ENCODE measurements around the gene ESR2.

The ESR2 gene

GRCh38 chr14:64091217-64091616 lies 203.0 kb downstream of the ESR2 start:
- Histone ChIP-seq H3K36me3 (ENCODE audit: control insufficient read depth in 2 of 2, insufficient read depth in 2 of 2, low read length in 2 of 2) (peaks cover 0 to 2% of the 10 kb centered on the region in 2 donors), H3K4me3 (ENCODE audit: low read length in 2 of 2) (no peak overlapping the region), H3K9me3 (ENCODE audit: control insufficient read depth in 2 of 2, low read length in 2 of 2) (no peaks in the 10 kb centered on the region), H3K9ac (ENCODE audit: low read length in 2 of 2) (no peak overlapping the region), H3K27ac (ENCODE audit: low read length) (no peak overlapping the region), H3K27me3 (ENCODE audit: control insufficient read depth in 1 of 2, insufficient read depth in 2 of 2, low read length in 2 of 2) (no peaks in the 10 kb centered on the region), H3K4me1 (ENCODE audit: control insufficient read depth, insufficient read depth, low read length) (no peaks in the 10 kb centered on the region)

- peaks cover 0 to 2% of the 10 kb centered on the region in 2 donors for H3K36me3 ChIP-seq (ENCODE audit: control insufficient read depth in 2 of 2, insufficient read depth in 2 of 2, low read length in 2 of 2)
- H3K4me3 ChIP-seq (ENCODE audit: low read length in 2 of 2): no peak overlapping the region
- H3K27me3 ChIP-seq (ENCODE audit: control insufficient read depth in 1 of 2, insufficient read depth in 2 of 2, low read length in 2 of 2): no peaks in the 10 kb centered on the region
- H3K4me1 ChIP-seq (ENCODE audit: control insufficient read depth, insufficient read depth, low read length): no peaks in the 10 kb centered on the region
- no peaks in the 10 kb centered on the region for H3K9me3 ChIP-seq (ENCODE audit: control insufficient read depth in 2 of 2, low read length in 2 of 2)
- H3K9ac ChIP-seq (ENCODE audit: low read length in 2 of 2): no peak overlapping the region
- H3K27ac ChIP-seq (ENCODE audit: low read length): no peak overlapping the region
These were observed 204.3 kb downstream of the ESR2 start for GRCh38 chr14:64089920-64090319.

GRCh38 chr14:64088647-64088964 lies 205.6 kb downstream of the ESR2 start:
- Histone ChIP-seq H3K9ac (ENCODE audit: low read length in 2 of 2) (no peak overlapping the region), H3K27me3 (ENCODE audit: control insufficient read depth in 1 of 2, insufficient read depth in 2 of 2, low read length in 2 of 2) (no peaks in the 10 kb centered on the region), H3K4me1 (ENCODE audit: control insufficient read depth, insufficient read depth, low read length) (no peaks in the 10 kb centered on the region), H3K36me3 (ENCODE audit: control insufficient read depth in 2 of 2, insufficient read depth in 2 of 2, low read length in 2 of 2) (peaks cover 0 to 4% of the 10 kb centered on the region in 2 donors), H3K27ac (ENCODE audit: low read length) (no peak overlapping the region), H3K9me3 (ENCODE audit: control insufficient read depth in 2 of 2, low read length in 2 of 2) (no peaks in the 10 kb centered on the region), H3K4me3 (ENCODE audit: low read length in 2 of 2) (no peak overlapping the region)

- Histone ChIP-seq H3K9ac (ENCODE audit: low read length in 2 of 2) (no peak overlapping the region), H3K4me3 (ENCODE audit: low read length in 2 of 2) (no peak overlapping the region), H3K4me1 (ENCODE audit: control insufficient read depth, insufficient read depth, low read length) (no peaks in the 10 kb centered on the region), H3K27ac (ENCODE audit: low read length) (no peak overlapping the region), H3K9me3 (ENCODE audit: control insufficient read depth in 2 of 2, low read length in 2 of 2) (no peaks in the 10 kb centered on the region), H3K36me3 (ENCODE audit: control insufficient read depth in 2 of 2, insufficient read depth in 2 of 2, low read length in 2 of 2) (peaks cover 0 to 12% of the 10 kb centered on the region in 2 donors), H3K27me3 (ENCODE audit: control insufficient read depth in 1 of 2, insufficient read depth in 2 of 2, low read length in 2 of 2) (no peaks in the 10 kb centered on the region)
These were observed 211.3 kb downstream of the ESR2 start for GRCh38 chr14:64082837-64083236.

GRCh38 chr14:64081174-64081746 lies 212.9 kb downstream of the ESR2 start:
- peaks cover 0 to 12% of the 10 kb centered on the region in 2 donors for H3K36me3 ChIP-seq (ENCODE audit: control insufficient read depth in 2 of 2, insufficient read depth in 2 of 2, low read length in 2 of 2)
- no peaks in the 10 kb centered on the region for H3K4me1 ChIP-seq (ENCODE audit: control insufficient read depth, insufficient read depth, low read length)
- H3K27me3 ChIP-seq (ENCODE audit: control insufficient read depth in 1 of 2, insufficient read depth in 2 of 2, low read length in 2 of 2): no peaks in the 10 kb centered on the region
- H3K27ac ChIP-seq (ENCODE audit: low read length): no peak overlapping the region
- no peak overlapping the region for H3K9ac ChIP-seq (ENCODE audit: low read length in 2 of 2)
- no peaks in the 10 kb centered on the region for H3K9me3 ChIP-seq (ENCODE audit: control insufficient read depth in 2 of 2, low read length in 2 of 2)
- H3K4me3 ChIP-seq (ENCODE audit: low read length in 2 of 2): no peak overlapping the region

GRCh38 chr14:64080452-64080851 lies 213.7 kb downstream of the ESR2 start:
- no peak overlapping the region for H3K9ac ChIP-seq (ENCODE audit: low read length in 2 of 2)
- H3K9me3 ChIP-seq (ENCODE audit: control insufficient read depth in 2 of 2, low read length in 2 of 2): no peaks in the 10 kb centered on the region
- H3K27ac ChIP-seq (ENCODE audit: low read length): no peak overlapping the region
- H3K36me3 ChIP-seq (ENCODE audit: control insufficient read depth in 2 of 2, insufficient read depth in 2 of 2, low read length in 2 of 2): peaks cover 0 to 12% of the 10 kb centered on the region in 2 donors
- no peaks in the 10 kb centered on the region for H3K27me3 ChIP-seq (ENCODE audit: control insufficient read depth in 1 of 2, insufficient read depth in 2 of 2, low read length in 2 of 2)
- no peak overlapping the region for H3K4me3 ChIP-seq (ENCODE audit: low read length in 2 of 2)
- no peaks in the 10 kb centered on the region for H3K4me1 ChIP-seq (ENCODE audit: control insufficient read depth, insufficient read depth, low read length)

- no peak overlapping the region for H3K4me3 ChIP-seq (ENCODE audit: low read length in 2 of 2)
- H3K36me3 ChIP-seq (ENCODE audit: control insufficient read depth in 2 of 2, insufficient read depth in 2 of 2, low read length in 2 of 2): peaks cover 0 to 5% of the 10 kb centered on the region in 2 donors
- no peaks in the 10 kb centered on the region for H3K9me3 ChIP-seq (ENCODE audit: control insufficient read depth in 2 of 2, low read length in 2 of 2)
- H3K9ac ChIP-seq (ENCODE audit: low read length in 2 of 2): no peak overlapping the region
- no peaks in the 10 kb centered on the region for H3K27me3 ChIP-seq (ENCODE audit: control insufficient read depth in 1 of 2, insufficient read depth in 2 of 2, low read length in 2 of 2)
- no peak overlapping the region for H3K27ac ChIP-seq (ENCODE audit: low read length)
- no peaks in the 10 kb centered on the region for H3K4me1 ChIP-seq (ENCODE audit: control insufficient read depth, insufficient read depth, low read length)
These were observed 218.6 kb downstream of the ESR2 start for GRCh38 chr14:64075613-64076005.

GRCh38 chr14:64074961-64075612 lies 219.1 kb downstream of the ESR2 start:
- H3K27ac ChIP-seq (ENCODE audit: low read length): no peak overlapping the region
- no peaks in the 10 kb centered on the region for H3K27me3 ChIP-seq (ENCODE audit: control insufficient read depth in 1 of 2, insufficient read depth in 2 of 2, low read length in 2 of 2)
- H3K4me1 ChIP-seq (ENCODE audit: control insufficient read depth, insufficient read depth, low read length): no peaks in the 10 kb centered on the region
- no peak overlapping the region for H3K9ac ChIP-seq (ENCODE audit: low read length in 2 of 2)
- peaks cover 0 to 3% of the 10 kb centered on the region in 2 donors for H3K36me3 ChIP-seq (ENCODE audit: control insufficient read depth in 2 of 2, insufficient read depth in 2 of 2, low read length in 2 of 2)
- H3K4me3 ChIP-seq (ENCODE audit: low read length in 2 of 2): no peak overlapping the region
- no peaks in the 10 kb centered on the region for H3K9me3 ChIP-seq (ENCODE audit: control insufficient read depth in 2 of 2, low read length in 2 of 2)

GRCh38 chr14:64069634-64070359 lies 224.4 kb downstream of the ESR2 start:
- no peak overlapping the region for H3K27ac ChIP-seq (ENCODE audit: low read length)
- H3K9me3 ChIP-seq (ENCODE audit: control insufficient read depth in 2 of 2, low read length in 2 of 2): no peaks in the 10 kb centered on the region
- no peak overlapping the region for H3K4me3 ChIP-seq (ENCODE audit: low read length in 2 of 2)
- H3K4me1 ChIP-seq (ENCODE audit: control insufficient read depth, insufficient read depth, low read length): no peaks in the 10 kb centered on the region
- no peak overlapping the region for H3K9ac ChIP-seq (ENCODE audit: low read length in 2 of 2)
- H3K27me3 ChIP-seq (ENCODE audit: control insufficient read depth in 1 of 2, insufficient read depth in 2 of 2, low read length in 2 of 2): no peaks in the 10 kb centered on the region
- peaks cover 0 to 3% of the 10 kb centered on the region in 2 donors for H3K36me3 ChIP-seq (ENCODE audit: control insufficient read depth in 2 of 2, insufficient read depth in 2 of 2, low read length in 2 of 2)

- H3K4me3 ChIP-seq (ENCODE audit: low read length in 2 of 2): no peak overlapping the region
- no peaks in the 10 kb centered on the region for H3K36me3 ChIP-seq (ENCODE audit: control insufficient read depth in 2 of 2, insufficient read depth in 2 of 2, low read length in 2 of 2)
- H3K27me3 ChIP-seq (ENCODE audit: control insufficient read depth in 1 of 2, insufficient read depth in 2 of 2, low read length in 2 of 2): no peaks in the 10 kb centered on the region
- H3K27ac ChIP-seq (ENCODE audit: low read length): no peak overlapping the region
- peaks cover 2% of the 10 kb centered on the region for H3K4me1 ChIP-seq (ENCODE audit: control insufficient read depth, insufficient read depth, low read length)
- H3K9me3 ChIP-seq (ENCODE audit: control insufficient read depth in 2 of 2, low read length in 2 of 2): no peaks in the 10 kb centered on the region
- no peak overlapping the region for H3K9ac ChIP-seq (ENCODE audit: low read length in 2 of 2)
These were observed 229.7 kb downstream of the ESR2 start for GRCh38 chr14:64064447-64064846.
